Upper lobe of right lung (tissue), 1 donor: ENCODE data around the gene DEFB108B. TPM values are rescaled to one million over a fixed set of nuclear protein-coding genes. Genes with fewer than 3 reads are reported as not detected.

Experiments
- total RNA-seq: library from RNA; stranded (reverse); fragmentation: NEBNext Ultra II Directional; extraction: Animal tissue kit (Norgen Biotek cat#: 25700); gene quantifications from one replicate; pipeline ENCODE4 v1.2.1, GENCODE V29; 2021
- donor health status: DM: no; HTN: yes; CAD: no; lungs with severe emphysema.

Gene DEFB108B
- total RNA-seq, 1 donor from 2014 or later = not detected

Other genes with a start within 250 kb of the DEFB108B start
- gene DEFB131B, start 45.3 kb downstream of the DEFB108B start, total RNA-seq = not detected
- 7.0 TPM for gene XNDC1N, start 95.4 kb downstream of the DEFB108B start, total RNA-seq
- gene RNF121, start 95.8 kb downstream of the DEFB108B start, total RNA-seq = 26.8 TPM
- gene IL18BP, start 165.7 kb downstream of the DEFB108B start, total RNA-seq = 21.5 TPM
- 192 TPM for gene NUMA1, start 247.3 kb downstream of the DEFB108B start, total RNA-seq
- gene LRRC51, start 247.7 kb downstream of the DEFB108B start, total RNA-seq = 6.8 TPM